Suprapubic skin (tissue), 3 donors: Measurements from ENCODE around the gene FAM3C.

Source experiments
- POLR2AphosphoS5 ChIP-seq, 3 donors: sonication (generic); formaldehyde crosslinking; IDR thresholded peaks; one replicate each; pipeline ENCODE4 v1.6.1; 2017; ENCODE audit warnings: antibody characterized with exemption in 3 of 3
- TF ChIP-seq, protein P1 (sequence below), 2 donors: fragments of 200-600 bp in 1 of 2; fragments of 450-650 bp in 1 of 2; sonication (generic) in 1 of 2; IDR thresholded peaks; one replicate each; pipeline ENCODE4 v1.5.1; 2016 to 2019; ENCODE audit warnings: antibody characterized with exemption in 2 of 2, mild to moderate bottlenecking in 1 of 2, moderate library complexity in 1 of 2

DNA sequence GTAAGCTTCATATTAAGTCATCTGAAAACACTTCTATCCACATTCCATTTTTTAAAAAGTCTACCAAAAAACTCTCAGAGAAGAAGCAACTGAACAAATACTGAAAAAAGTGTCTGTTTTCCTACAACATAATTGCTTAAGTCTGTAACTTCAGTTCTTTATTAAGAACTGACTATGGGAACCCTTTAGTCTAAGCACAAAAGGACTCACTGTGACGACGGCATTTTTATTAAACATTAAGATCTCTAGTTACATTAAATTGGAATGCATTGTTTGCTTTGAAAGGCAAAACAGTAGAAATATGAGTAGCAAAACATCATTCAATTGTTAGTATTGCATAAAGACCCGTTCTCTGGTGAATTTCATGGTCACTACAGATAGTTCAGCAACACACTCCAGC is 5.8 kb upstream of the FAM3C start:
- TF ChIP-seq, protein P1, sequence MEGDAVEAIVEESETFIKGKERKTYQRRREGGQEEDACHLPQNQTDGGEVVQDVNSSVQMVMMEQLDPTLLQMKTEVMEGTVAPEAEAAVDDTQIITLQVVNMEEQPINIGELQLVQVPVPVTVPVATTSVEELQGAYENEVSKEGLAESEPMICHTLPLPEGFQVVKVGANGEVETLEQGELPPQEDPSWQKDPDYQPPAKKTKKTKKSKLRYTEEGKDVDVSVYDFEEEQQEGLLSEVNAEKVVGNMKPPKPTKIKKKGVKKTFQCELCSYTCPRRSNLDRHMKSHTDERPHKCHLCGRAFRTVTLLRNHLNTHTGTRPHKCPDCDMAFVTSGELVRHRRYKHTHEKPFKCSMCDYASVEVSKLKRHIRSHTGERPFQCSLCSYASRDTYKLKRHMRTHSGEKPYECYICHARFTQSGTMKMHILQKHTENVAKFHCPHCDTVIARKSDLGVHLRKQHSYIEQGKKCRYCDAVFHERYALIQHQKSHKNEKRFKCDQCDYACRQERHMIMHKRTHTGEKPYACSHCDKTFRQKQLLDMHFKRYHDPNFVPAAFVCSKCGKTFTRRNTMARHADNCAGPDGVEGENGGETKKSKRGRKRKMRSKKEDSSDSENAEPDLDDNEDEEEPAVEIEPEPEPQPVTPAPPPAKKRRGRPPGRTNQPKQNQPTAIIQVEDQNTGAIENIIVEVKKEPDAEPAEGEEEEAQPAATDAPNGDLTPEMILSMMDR (IDR thresholded peaks at IDR 0.05): no peak
- TF ChIP-seq POLR2AphosphoS5 (IDR thresholded peaks at IDR 0.05): no peak
